Right lobe of liver (tissue), 6 donors: ENCODE results near the gene ACIN1. TPM values are rescaled to one million over a fixed set of nuclear protein-coding genes. Genes with fewer than 3 reads are reported as not detected.

ENCODE experiments used
- ATAC-seq, 4 donors: fragments of 200-7000 bp; cut with Tn5 transposase; one replicate each; pipeline ENCODE4 v1.9.1; 2020; ENCODE audit warnings: mild to moderate bottlenecking in 4 of 4, moderate library complexity in 4 of 4
- DNase-seq, 3 donors: peaks; one replicate each; pipeline ENCODE4 v3.0.0-alpha.2; 2020
- H3K27ac ChIP-seq, 3 donors: fragments of 200-600 bp; one replicate each; pipeline ENCODE4 v1.8.0; 2022
- H3K27me3 ChIP-seq, 2 donors: fragments of 200-600 bp; one replicate each; pipeline ENCODE4 v1.8.0; 2022
- H3K36me3 ChIP-seq, 4 donors: fragments of 200-600 bp; sonication (generic) in 1 of 4; one replicate each; pipeline versions ENCODE4 v1.5.1 to v1.8.0; 2017 to 2022; ENCODE audit warnings: control low read depth in 1 of 4
- H3K4me1 ChIP-seq, 4 donors: fragments of 200-600 bp; sonication (generic) in 1 of 4; one replicate each; pipeline versions ENCODE4 v1.5.1 to v1.8.0; 2017 to 2022; ENCODE audit warnings: control low read depth in 1 of 4
- H3K4me3 ChIP-seq, 3 donors: fragments of 200-600 bp; one replicate each; pipeline ENCODE4 v1.8.0; 2022
- H3K9me3 ChIP-seq, 4 donors: fragments of 200-600 bp; sonication (generic) in 1 of 4; one replicate each; pipeline versions ENCODE4 v1.5.1 to v1.8.0; 2017 to 2022; ENCODE audit warnings: control low read depth in 1 of 4
- CTCF ChIP-seq, 4 donors: fragments of 200-600 bp in 3 of 4; fragments of 450-650 bp in 1 of 4; IDR thresholded peaks; one replicate each; pipeline versions ENCODE4 v1.5.1 to v1.8.0; 2016 to 2022; ENCODE audit warnings: antibody characterized with exemption in 4 of 4, mild to moderate bottlenecking in 2 of 4
- POLR2A ChIP-seq: fragments of 450-650 bp; IDR thresholded peaks from one replicate; pipeline ENCODE4 v1.6.1; 2017; ENCODE audit warnings: antibody characterized with exemption, mild to moderate bottlenecking
- WGBS: methylation state at CpG from one replicate; pipeline ENCODE4 v1.1.6; 2018; ENCODE audit warnings: low coverage, low lambda C conversion rate; ENCODE audit not compliant: insufficient coverage; ENCODE audit errors: missing lambda C conversion rate; 5-methylcytosine and 5-hydroxymethylcytosine counted together
- intact Hi-C, 2 donors: fragments of 100-400 bp; cut with DNase I; formaldehyde crosslinking; loops; one replicate each; pipeline versions ENCODE4 v1.11.2 to v1.14.1; 2022
- total RNA-seq, 6 experiments: library from RNA; depleted of rRNA in 2 of 6; stranded (reverse); fragments of >200 nt in 2 of 6; fragmentation: NEBNext Ultra II Directional in 3 of 6; extraction: Animal tissue kit (Norgen Biotek cat#: 25700) in 3 of 6; gene quantifications; one replicate each; pipeline versions ENCODE4 v1.1.0 to v1.2.4, GENCODE V29; 2016 to 2023
- donor health status: DM: no; HTN: yes; CAD: no.
- donor health status: DM: no; HTN: no; CAD: no.
- donor health status: DM: no; HTN: no; CAD: no.
- donor health status: DM: no; HTN: yes; CAD: no.
- donor health status: DM: no; HTN: yes; CAD: no.

Gene ACIN1
- total RNA-seq, 6 experiments from 2014 or later = 40.5 to 66.1 (median 52.9) TPM

- no peak for DNase-seq
- intact Hi-C loops = no loop called here
- Histone ChIP-seq H3K4me3 (no peak overlapping the region), H3K36me3 (peaks cover 13 to 55% (median 20%) of the 10 kb centered on the region in 4 donors), H3K27me3 (no peaks in the 10 kb centered on the region), H3K27ac (no peak overlapping the region), H3K9me3 (no peaks in the 10 kb centered on the region), H3K4me1 (peaks cover 0 to 25% (median 8%) of the 10 kb centered on the region in 4 donors)
- TF ChIP-seq POLR2A (no peak), CTCF (IDR thresholded peaks at IDR 0.05) (no peak)
- ATAC-seq = no peak
- WGBS = 71% methylated on average over 2 of the region's 2 CpGs
Measured at GRCh38 chr14:23093104-23093503, 1.8 kb downstream of the ACIN1 start.

GRCh38 chr14:23091294-23092225, 3.4 kb downstream of the ACIN1 start:
- ATAC-seq (no peak), DNase-seq (no peak)
- no peak overlapping the region for H3K27ac ChIP-seq
- peaks cover 0 to 12% (median 5%) of the 10 kb centered on the region in 4 donors for H3K4me1 ChIP-seq
- no peak for TF ChIP-seq POLR2A
- no peak for TF ChIP-seq CTCF (IDR thresholded peaks at IDR 0.05)
- WGBS = 69% methylated on average over 9 of the region's 12 CpGs
- no peaks in the 10 kb centered on the region for H3K9me3 ChIP-seq
- intact Hi-C loops = no loop called here
- H3K36me3 ChIP-seq = peaks cover 13 to 65% (median 19%) of the 10 kb centered on the region in 4 donors
- H3K27me3 ChIP-seq = no peaks in the 10 kb centered on the region
- H3K4me3 ChIP-seq = no peak overlapping the region

- WGBS = 42% methylated on average over 4 of the region's 4 CpGs
- Histone ChIP-seq H3K9me3 (no peaks in the 10 kb centered on the region), H3K4me3 (no peak overlapping the region), H3K36me3 (peaks cover 16 to 78% (median 27%) of the 10 kb centered on the region in 4 donors), H3K27me3 (no peaks in the 10 kb centered on the region), H3K4me1 (peaks cover 0 to 11% (median 4%) of the 10 kb centered on the region in 4 donors), H3K27ac (no peak overlapping the region)
- no peak for DNase-seq
- intact Hi-C loops = no loop called here
- ATAC-seq = no peak
- TF ChIP-seq CTCF (IDR thresholded peaks at IDR 0.05) (no peak), POLR2A (no peak)
Measured at GRCh38 chr14:23090254-23090636, 4.7 kb downstream of the ACIN1 start.

- ATAC-seq (no peak), DNase-seq (no peak)
- Histone ChIP-seq H3K27ac (no peak overlapping the region), H3K4me1 (peaks cover 0 to 11% (median 4%) of the 10 kb centered on the region in 4 donors), H3K36me3 (peaks cover 16 to 83% (median 31%) of the 10 kb centered on the region in 4 donors), H3K4me3 (no peak overlapping the region), H3K27me3 (no peaks in the 10 kb centered on the region), H3K9me3 (no peaks in the 10 kb centered on the region)
- 64% methylated on average over 7 of the region's 12 CpGs for WGBS
- TF ChIP-seq CTCF (IDR thresholded peaks at IDR 0.05) (no peak), POLR2A (no peak)
- intact Hi-C loops = no loop called here
Measured at GRCh38 chr14:23089498-23090253, 5.3 kb downstream of the ACIN1 start.
